CD4-positive, alpha-beta T cell (primary cell): Measurements from ENCODE around the gene PEAK3. TPM values are rescaled to one million over a fixed set of nuclear protein-coding genes. Genes with fewer than 3 reads are reported as not detected.

Experiments used
- ATAC-seq: fragments of 200-7000 bp; cut with Tn5 transposase; one replicate; pipeline ENCODE4 v1.10.0; 2022; ENCODE audit warnings: mild to moderate bottlenecking; ENCODE audit not compliant: poor library complexity
- CTCF ChIA-PET: fragments of 350-600 bp; sonication (Branson Sonifier 250); formaldehyde crosslinking; loops from one replicate; lab custom pipeline; 2021; ENCODE audit warnings: antibody characterized with exemption, inconsistent platforms; lab: Charles Lee
- POLR2A ChIA-PET: fragments of 350-600 bp; sonication (Branson Sonifier 250); formaldehyde crosslinking; loops from one replicate; lab custom pipeline; 2021; ENCODE audit warnings: antibody characterized with exemption, inconsistent platforms; lab: Charles Lee
- DNase-seq, 14 experiments: peaks; one replicate each; pipeline ENCODE4 v3.0.0-alpha.2; 2013 to 2020; ENCODE audit warnings: mixed read lengths in 2 of 14
- H3K27ac ChIP-seq, 2 donors: one replicate each; pipeline versions ENCODE4 v1.5.1 to v1.7.0; 2013; ENCODE audit warnings: low read length in 2 of 2, low read depth in 1 of 2, mild to moderate bottlenecking in 1 of 2
- H3K27me3 ChIP-seq, 2 experiments: 1 replicate in 1 of 2; 2 replicates in 1 of 2; pipeline versions ENCODE4 v1.6.1 to v1.7.0; 2013; ENCODE audit warnings: low read length in 2 of 2, control low read depth in 1 of 2, mild to moderate bottlenecking in 1 of 2, moderate library complexity in 1 of 2; ENCODE audit not compliant: insufficient read depth in 2 of 2, control insufficient read depth in 1 of 2
- H3K36me3 ChIP-seq: one replicate; pipeline ENCODE4 v1.6.1; 2013; ENCODE audit warnings: low read length, control low read depth; ENCODE audit not compliant: insufficient read depth
- H3K4me1 ChIP-seq: one replicate; pipeline ENCODE4 v1.6.1; 2013; ENCODE audit warnings: low read length, control low read depth; ENCODE audit not compliant: insufficient read depth
- H3K4me3 ChIP-seq: one replicate; pipeline ENCODE4 v1.5.1; 2013; ENCODE audit warnings: mild to moderate bottlenecking, low read length, moderate library complexity
- H3K9me3 ChIP-seq, 2 experiments: 1 replicate in 1 of 2; 2 replicates in 1 of 2; pipeline versions ENCODE4 v1.6.1 to v1.7.0; 2013; ENCODE audit warnings: low read length in 2 of 2, mild to moderate bottlenecking in 2 of 2, control low read depth in 1 of 2, moderate library complexity in 1 of 2; ENCODE audit not compliant: control insufficient read depth in 1 of 2, insufficient read depth in 1 of 2
- H3K27ac Mint-ChIP-seq: one replicate; pipeline ENCODE4 v1.8.0; 2020; ENCODE audit warnings: mixed read lengths
- H3K27me3 Mint-ChIP-seq: one replicate; pipeline ENCODE4 v1.8.0; 2021; ENCODE audit warnings: mixed read lengths
- H3K36me3 Mint-ChIP-seq: one replicate; pipeline ENCODE4 v1.8.0; 2021; ENCODE audit warnings: low read depth, mixed read lengths
- H3K4me1 Mint-ChIP-seq: one replicate; pipeline ENCODE4 v1.8.0; 2021; ENCODE audit warnings: low read depth, mixed read lengths
- H3K4me3 Mint-ChIP-seq: one replicate; pipeline ENCODE4 v1.8.0; 2020; ENCODE audit warnings: mild to moderate bottlenecking, mixed read lengths
- H3K9me3 Mint-ChIP-seq: one replicate; pipeline ENCODE4 v1.8.0; 2020; ENCODE audit warnings: mixed read lengths
- intact Hi-C, 2 experiments: fragments of 100-400 bp; cut with DNase I in 1 of 2; cut with micrococcal nuclease in 1 of 2; formaldehyde crosslinking; loops; one replicate each; pipeline versions ENCODE4 v1.15.1 to v1.9.0; 2023 to 2025; cut with DNase I, micrococcal nuclease
- total RNA-seq, 174 experiments: library from RNA in 2 of 174; stranded (reverse) in 2 of 174; gene quantifications; one replicate each; pipeline ENCODE4 v1.2.3 and lab custom pipeline; 2021 to 2026
- TF ChIP-seq, protein P1 (sequence below): fragments of 200-600 bp; IDR thresholded peaks from one replicate; pipeline ENCODE4 v1.8.0; 2022; ENCODE audit warnings: antibody characterized with exemption, mild to moderate bottlenecking

PEAK3 gene
- total RNA-seq, 2 experiments from 2014 or later = not detected

DNA sequence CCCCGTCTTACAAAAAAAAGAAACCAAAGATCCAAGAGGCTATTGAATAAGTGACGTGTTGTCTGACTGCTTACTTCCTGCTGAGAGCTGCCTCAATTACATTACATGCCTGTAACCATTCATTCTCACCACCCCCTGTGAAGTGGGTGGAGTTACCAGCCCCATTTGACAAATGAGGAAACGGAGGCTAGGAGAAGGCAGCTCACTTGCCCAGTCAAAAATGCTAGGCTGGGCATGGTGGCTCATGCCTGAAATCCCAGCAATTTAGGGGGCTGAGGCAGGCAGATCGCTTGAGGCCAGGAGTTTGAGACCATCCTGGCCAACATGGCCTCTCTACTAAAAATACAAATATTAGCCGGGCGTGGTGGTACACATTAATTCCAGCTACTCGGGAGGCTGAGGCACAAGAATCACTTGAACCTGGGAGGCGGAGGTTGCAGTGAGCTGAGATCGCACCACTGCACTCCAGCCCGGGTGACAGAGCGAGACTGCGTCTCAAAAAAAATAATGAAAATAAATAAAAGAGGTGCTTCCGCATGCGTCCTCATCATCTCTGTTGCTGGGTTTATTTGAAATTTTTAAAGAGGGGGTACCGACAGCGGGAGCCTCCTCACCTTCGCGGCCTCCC lies 45.9 kb upstream of the PEAK3 start:
- peaks cover 29% of the 10 kb centered on the region for H3K36me3 ChIP-seq
- peak overlapping the region; percentile 93 for H3K27ac Mint-ChIP-seq
- TF ChIP-seq, protein P1, sequence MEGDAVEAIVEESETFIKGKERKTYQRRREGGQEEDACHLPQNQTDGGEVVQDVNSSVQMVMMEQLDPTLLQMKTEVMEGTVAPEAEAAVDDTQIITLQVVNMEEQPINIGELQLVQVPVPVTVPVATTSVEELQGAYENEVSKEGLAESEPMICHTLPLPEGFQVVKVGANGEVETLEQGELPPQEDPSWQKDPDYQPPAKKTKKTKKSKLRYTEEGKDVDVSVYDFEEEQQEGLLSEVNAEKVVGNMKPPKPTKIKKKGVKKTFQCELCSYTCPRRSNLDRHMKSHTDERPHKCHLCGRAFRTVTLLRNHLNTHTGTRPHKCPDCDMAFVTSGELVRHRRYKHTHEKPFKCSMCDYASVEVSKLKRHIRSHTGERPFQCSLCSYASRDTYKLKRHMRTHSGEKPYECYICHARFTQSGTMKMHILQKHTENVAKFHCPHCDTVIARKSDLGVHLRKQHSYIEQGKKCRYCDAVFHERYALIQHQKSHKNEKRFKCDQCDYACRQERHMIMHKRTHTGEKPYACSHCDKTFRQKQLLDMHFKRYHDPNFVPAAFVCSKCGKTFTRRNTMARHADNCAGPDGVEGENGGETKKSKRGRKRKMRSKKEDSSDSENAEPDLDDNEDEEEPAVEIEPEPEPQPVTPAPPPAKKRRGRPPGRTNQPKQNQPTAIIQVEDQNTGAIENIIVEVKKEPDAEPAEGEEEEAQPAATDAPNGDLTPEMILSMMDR = no peak
- peak overlapping the region; percentile 57 to 78 for H3K27ac ChIP-seq
- peaks cover 47% of the 10 kb centered on the region for H3K36me3 Mint-ChIP-seq
- H3K27me3 Mint-ChIP-seq = no peaks in the 10 kb centered on the region
- H3K4me3 ChIP-seq = peak overlapping the region; percentile 96
- H3K4me3 Mint-ChIP-seq = peak overlapping the region; percentile 100
- peaks cover 65% of the 10 kb centered on the region for H3K4me1 ChIP-seq
- peak in 11 of 14 experiments; percentile 22 to 86 (median 35) for DNase-seq
- ChIA-PET CTCF (no interaction called here), POLR2A (interaction anchor here (0.6 to 1.7 kb wide), 11 partner anchors 12 to 244 kb away, joined by 3 to 7 read pairs (median 4); partner anchors contain the start of genes GADD45B and PLEKHJ1)
- H3K4me1 Mint-ChIP-seq = peaks cover 74% of the 10 kb centered on the region
- ATAC-seq = peak; percentile 56
- H3K9me3 ChIP-seq = no peaks in the 10 kb centered on the region
- intact Hi-C loops = loop anchor here (1.0 to 5.0 kb wide), 7 partner anchors 36 to 176 kb away; partner anchors contain the start of genes AP3D1 (in 1 of the 2), PLEKHJ1 (in 1 of the 2), SF3A2 (in 1 of the 2) and TIMM13 (in 1 of the 2)
- H3K27me3 ChIP-seq = no peaks in the 10 kb centered on the region
- H3K9me3 Mint-ChIP-seq = no peaks in the 10 kb centered on the region

- Mint-ChIP-seq H3K27me3 (no peaks in the 10 kb centered on the region), H3K9me3 (no peaks in the 10 kb centered on the region), H3K27ac (peak overlapping the region; percentile 93), H3K4me3 (peak overlapping the region; percentile 100), H3K4me1 (peaks cover 65% of the 10 kb centered on the region), H3K36me3 (peaks cover 41% of the 10 kb centered on the region)
- intact Hi-C loops = loop anchor here (2.0 to 5.0 kb wide), 6 partner anchors 35 to 175 kb away; partner anchors contain the start of genes AP3D1 (in 1 of the 2) and TIMM13 (in 1 of the 2)
- DNase-seq (no peak), ATAC-seq (no peak)
- Histone ChIP-seq H3K27ac (peak overlapping the region in 1 of 2 donors; percentile 57), H3K36me3 (peaks cover 38% of the 10 kb centered on the region), H3K27me3 (no peaks in the 10 kb centered on the region), H3K4me1 (peaks cover 56% of the 10 kb centered on the region), H3K4me3 (no peak overlapping the region), H3K9me3 (no peaks in the 10 kb centered on the region)
- CTCF ChIA-PET = no interaction called here
- TF ChIP-seq, protein P1 = no peak
- POLR2A ChIA-PET = interaction anchor here (1.2 to 1.6 kb wide), 2 partner anchors 11 to 51 kb away, joined by 3 read pairs; no protein-coding TSS in a partner anchor
These were observed 44.9 kb upstream of the PEAK3 start for GRCh38 chr19:2326699-2327360.

GRCh38 chr19:2325281-2326046 lies 43.5 kb upstream of the PEAK3 start:
- no peaks in the 10 kb centered on the region for H3K27me3 Mint-ChIP-seq
- intact Hi-C loops = loop anchor here (2.0 to 5.0 kb wide), 6 partner anchors 33 to 173 kb away; partner anchors contain the start of genes AP3D1 (in 1 of the 2) and TIMM13 (in 1 of the 2)
- no peaks in the 10 kb centered on the region for H3K9me3 ChIP-seq
- ATAC-seq = no peak
- no peak overlapping the region for H3K27ac ChIP-seq
- peaks cover 41% of the 10 kb centered on the region for H3K36me3 Mint-ChIP-seq
- H3K4me3 ChIP-seq = no peak overlapping the region
- peak overlapping the region; percentile 93 for H3K27ac Mint-ChIP-seq
- POLR2A ChIA-PET = interaction anchor here (1.6 kb wide), 1 partner anchor 50 kb away, joined by 3 read pairs; no protein-coding TSS in a partner anchor
- no peaks in the 10 kb centered on the region for H3K9me3 Mint-ChIP-seq
- CTCF ChIA-PET = no interaction called here
- DNase-seq = no peak
- peak overlapping the region; percentile 100 for H3K4me3 Mint-ChIP-seq
- TF ChIP-seq, protein P1 = no peak
- peaks cover 47% of the 10 kb centered on the region for H3K36me3 ChIP-seq
- peaks cover 42% of the 10 kb centered on the region for H3K4me1 ChIP-seq
- peaks cover 51% of the 10 kb centered on the region for H3K4me1 Mint-ChIP-seq
- no peaks in the 10 kb centered on the region for H3K27me3 ChIP-seq
